HEK293 (cell line): ENCODE measurements around the gene MYOZ1.
A peak's percentile ranks its signal among the peaks of the same experiment; 100 is the strongest.

Experiments used
- MEIS1 ChIP-seq: sonication (generic); formaldehyde crosslinking; IDR thresholded peaks from 2 replicates; pipeline ENCODE4 v1.8.1; 2022; ENCODE audit warnings: missing genetic modification reagents, mild to moderate bottlenecking, borderline replicate concordance
- PBX3 ChIP-seq: sonication (generic); formaldehyde crosslinking; IDR thresholded peaks from 2 replicates; pipeline ENCODE4 v1.8.1; 2022; ENCODE audit warnings: mild to moderate bottlenecking, moderate library complexity, missing genetic modification reagents
- SCRT1 ChIP-seq: fragments of 450-650 bp; formaldehyde crosslinking; IDR thresholded peaks from 2 replicates; pipeline ENCODE4 v1.5.1; 2016; ENCODE audit warnings: missing biosample characterization, missing genetic modification characterization, borderline replicate concordance
- SP2 ChIP-seq: fragments of 450-650 bp; formaldehyde crosslinking; IDR thresholded peaks from 2 replicates; pipeline ENCODE4 v1.5.1; 2016; ENCODE audit warnings: missing biosample characterization, missing genetic modification characterization
- SP3 ChIP-seq: fragments of 450-650 bp; formaldehyde crosslinking; IDR thresholded peaks from 2 replicates; pipeline ENCODE4 v1.5.1; 2016; ENCODE audit warnings: missing biosample characterization, missing genetic modification characterization
- SP7 ChIP-seq: fragments of 450-650 bp; formaldehyde crosslinking; IDR thresholded peaks from 2 replicates; pipeline ENCODE4 v1.5.1; 2016; ENCODE audit warnings: missing biosample characterization, missing genetic modification characterization
- TRIM28 ChIP-seq: IDR thresholded peaks from 2 replicates; pipeline ENCODE4 v1.6.1; 2011; ENCODE audit warnings: low read length, control low read depth, borderline replicate concordance
- YY2 ChIP-seq: fragments of 450-650 bp; formaldehyde crosslinking; IDR thresholded peaks from 2 replicates; pipeline ENCODE4 v1.5.1; 2016; ENCODE audit warnings: missing biosample characterization, missing genetic modification characterization
- ZBTB11 ChIP-seq: fragments of 450-650 bp; formaldehyde crosslinking; conservative IDR thresholded peaks from 2 replicates; pipeline ENCODE4 v1.5.1; 2016; ENCODE audit warnings: low read depth, missing biosample characterization, missing genetic modification characterization
- ZBTB49 ChIP-seq: fragments of 450-650 bp; formaldehyde crosslinking; IDR thresholded peaks from 2 replicates; pipeline ENCODE4 v1.5.1; 2016; ENCODE audit warnings: missing biosample characterization, missing genetic modification characterization, low read depth
- ZEB2 ChIP-seq: fragments of 450-650 bp; formaldehyde crosslinking; IDR thresholded peaks from 2 replicates; pipeline ENCODE4 v1.5.1; 2016; ENCODE audit warnings: missing biosample characterization, missing genetic modification characterization
- ZNF133 ChIP-seq: fragments of 450-650 bp; formaldehyde crosslinking; IDR thresholded peaks from 2 replicates; pipeline ENCODE4 v1.5.1; 2016; ENCODE audit warnings: missing biosample characterization, missing genetic modification characterization
- ZNF146 ChIP-seq: fragments of 450-650 bp; formaldehyde crosslinking; IDR thresholded peaks from 2 replicates; pipeline ENCODE4 v1.5.1; 2016; ENCODE audit warnings: missing biosample characterization, missing genetic modification characterization
- ZNF155 ChIP-seq: fragments of 450-650 bp; formaldehyde crosslinking; IDR thresholded peaks from 2 replicates; pipeline ENCODE4 v1.5.1; 2016; ENCODE audit warnings: missing biosample characterization, missing genetic modification characterization
- ZNF169 ChIP-seq: fragments of 450-650 bp; formaldehyde crosslinking; IDR thresholded peaks from 2 replicates; pipeline ENCODE4 v1.5.1; 2016; ENCODE audit warnings: missing biosample characterization, missing genetic modification characterization
- ZNF266 ChIP-seq: fragments of 450-650 bp; formaldehyde crosslinking; IDR thresholded peaks from 2 replicates; pipeline ENCODE4 v1.5.1; 2016; ENCODE audit warnings: missing biosample characterization, missing genetic modification characterization, low read depth
- ZNF324 ChIP-seq: fragments of 450-650 bp; formaldehyde crosslinking; IDR thresholded peaks from 2 replicates; pipeline ENCODE4 v1.5.1; 2016; ENCODE audit warnings: missing biosample characterization, missing genetic modification characterization
- ZNF426 ChIP-seq: fragments of 450-650 bp; formaldehyde crosslinking; IDR thresholded peaks from 2 replicates; pipeline ENCODE4 v1.5.1; 2017; ENCODE audit warnings: missing biosample characterization, missing genetic modification characterization, mild to moderate bottlenecking, inconsistent platforms, moderate library complexity
- ZNF624 ChIP-seq: fragments of 450-650 bp; formaldehyde crosslinking; IDR thresholded peaks from 2 replicates; pipeline ENCODE4 v1.5.1; 2017; ENCODE audit warnings: missing biosample characterization, missing genetic modification characterization
- ZNF629 ChIP-seq: fragments of 450-650 bp; formaldehyde crosslinking; IDR thresholded peaks from 2 replicates; pipeline ENCODE4 v1.5.1; 2017; ENCODE audit warnings: missing biosample characterization, missing genetic modification characterization
- ZNF639 ChIP-seq: fragments of 450-650 bp; formaldehyde crosslinking; IDR thresholded peaks from 2 replicates; pipeline ENCODE4 v1.5.1; 2016; ENCODE audit warnings: missing biosample characterization, missing genetic modification characterization
- ZNF677 ChIP-seq: fragments of 450-650 bp; IDR thresholded peaks from 2 replicates; pipeline ENCODE4 v1.5.0; 2018; ENCODE audit warnings: missing biosample characterization, mild to moderate bottlenecking, missing genetic modification characterization, moderate library complexity
- ZNF704 ChIP-seq: fragments of 450-650 bp; formaldehyde crosslinking; IDR thresholded peaks from 2 replicates; pipeline ENCODE4 v1.5.1; 2016; ENCODE audit warnings: missing biosample characterization, missing genetic modification characterization
- ZNF792 ChIP-seq: fragments of 450-650 bp; formaldehyde crosslinking; IDR thresholded peaks from 2 replicates; pipeline ENCODE4 v1.5.1; 2016; ENCODE audit warnings: missing biosample characterization, missing genetic modification characterization
- ZNF843 ChIP-seq: fragments of 450-650 bp; formaldehyde crosslinking; IDR thresholded peaks from 2 replicates; pipeline ENCODE4 v1.5.1; 2016; ENCODE audit warnings: missing biosample characterization, missing genetic modification characterization
- ZSCAN30 ChIP-seq: fragments of 450-650 bp; IDR thresholded peaks from 2 replicates; pipeline ENCODE4 v1.5.1; 2018; ENCODE audit warnings: missing biosample characterization, mild to moderate bottlenecking, missing genetic modification characterization, moderate library complexity
- ZXDB ChIP-seq: fragments of 450-650 bp; formaldehyde crosslinking; IDR thresholded peaks from 2 replicates; pipeline ENCODE4 v1.5.1; 2016; ENCODE audit warnings: missing biosample characterization, missing genetic modification characterization

The MYOZ1 gene

GRCh38 chr10:73625884-73626752, 15.2 kb downstream of the MYOZ1 start (continued):
- TF ChIP-seq SCRT1 (tag by site-specific recombination), result no peak
- no peak for TF ChIP-seq ZNF704 (tag by site-specific recombination)
- no peak for TF ChIP-seq SP3 (tag by site-specific recombination)
- no peak for TF ChIP-seq TRIM28
- no peak for TF ChIP-seq ZNF677 (tag by site-specific recombination)
- TF ChIP-seq ZNF146, result no peak
- 0 out of 2 replicates have a peak, but pooled peaks have one; percentile 29 for TF ChIP-seq ZBTB11 (tag by site-specific recombination)
- TF ChIP-seq ZSCAN30, result no peak
- no peak for TF ChIP-seq ZNF792 (tag by site-specific recombination)
- TF ChIP-seq ZNF169 (tag by site-specific recombination), result no peak
- TF ChIP-seq ZBTB49 (tag by site-specific recombination), result no peak
- peak; percentile 88 for TF ChIP-seq YY2
- peak; percentile 57 for TF ChIP-seq ZNF843
- TF ChIP-seq ZNF324 (tag by site-specific recombination), result peak; percentile 82; the same call in 1 of the 2 replicates
- 0 out of 2 replicates have a peak, but pooled peaks have one; percentile 48 for TF ChIP-seq PBX3
- no peak for TF ChIP-seq ZNF426 (tag by site-specific recombination)
- no peak for TF ChIP-seq ZNF624 (tag by site-specific recombination)
- peak; percentile 78 for TF ChIP-seq ZXDB (tag by site-specific recombination)
- peak; percentile 54; the same call in 1 of the 2 replicates for TF ChIP-seq SP7 (tag by site-specific recombination)
- TF ChIP-seq ZNF133 (tag by site-specific recombination), result no peak
- TF ChIP-seq ZEB2 (tag by site-specific recombination), result peak; percentile 59
- TF ChIP-seq ZNF266 (tag by site-specific recombination), result peak; percentile 98
- no peak for TF ChIP-seq MEIS1 (CRISPR knock-in tag)
- TF ChIP-seq ZNF155 (tag by site-specific recombination), result no peak
- peak; percentile 61 for TF ChIP-seq ZNF629 (tag by site-specific recombination)
- 0 out of 2 replicates have a peak, but pooled peaks have one; percentile 3 for TF ChIP-seq SP2 (tag by site-specific recombination)
- peak; percentile 86 for TF ChIP-seq ZNF639 (tag by site-specific recombination)
